Activated CD4-positive, alpha-beta T cell treated with anti-CD3 and anti-CD28 coated beads, Interleukin-2, amount 50 U/mL, for 4 hours (primary cell): ENCODE results near the gene CDYL2.

Experiments used
- DNase-seq, 2 experiments: peaks; one replicate each; pipeline ENCODE4 v3.0.0-alpha.2; 2020

The CDYL2 gene

DNA sequence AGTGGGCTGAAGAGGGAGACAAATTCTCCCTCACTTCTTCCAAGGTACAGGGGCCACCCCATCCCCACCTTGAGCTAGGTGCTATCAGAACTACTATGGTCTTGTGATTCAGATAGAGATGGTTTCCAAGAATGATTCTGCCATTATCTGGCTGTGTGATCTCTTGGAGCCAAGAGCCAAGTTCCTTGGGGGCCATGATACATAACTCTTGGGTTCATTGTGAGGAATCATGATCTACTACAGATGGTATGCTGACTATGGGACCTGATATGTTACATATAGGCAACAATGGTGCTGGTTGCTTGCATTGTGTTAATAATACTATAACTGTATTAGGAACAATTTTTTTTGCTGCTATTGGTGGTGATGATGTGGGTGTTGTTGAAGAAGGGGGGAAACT is 217.9 kb downstream of the CDYL2 start:
- no peak for DNase-seq

DNA sequence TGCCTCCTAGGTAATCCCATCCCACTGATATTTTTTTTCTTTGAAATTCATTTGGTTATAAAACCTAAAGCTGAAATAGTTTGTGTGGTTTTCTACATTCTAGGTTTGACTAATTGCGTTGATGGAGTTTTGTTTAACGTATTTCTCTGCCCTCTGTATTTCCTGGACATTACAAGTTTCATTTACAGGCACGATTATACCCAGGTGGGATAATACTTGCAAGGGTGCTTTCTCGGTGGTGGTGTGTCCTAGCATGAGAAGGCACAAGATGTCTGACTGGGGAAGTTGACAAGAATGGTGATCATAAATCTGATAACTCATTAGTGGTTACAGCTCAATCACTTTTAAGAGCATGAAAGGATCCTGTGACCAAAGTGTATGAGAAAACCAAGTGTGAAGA is 218.6 kb downstream of the CDYL2 start:
- DNase-seq, result no peak

DNA sequence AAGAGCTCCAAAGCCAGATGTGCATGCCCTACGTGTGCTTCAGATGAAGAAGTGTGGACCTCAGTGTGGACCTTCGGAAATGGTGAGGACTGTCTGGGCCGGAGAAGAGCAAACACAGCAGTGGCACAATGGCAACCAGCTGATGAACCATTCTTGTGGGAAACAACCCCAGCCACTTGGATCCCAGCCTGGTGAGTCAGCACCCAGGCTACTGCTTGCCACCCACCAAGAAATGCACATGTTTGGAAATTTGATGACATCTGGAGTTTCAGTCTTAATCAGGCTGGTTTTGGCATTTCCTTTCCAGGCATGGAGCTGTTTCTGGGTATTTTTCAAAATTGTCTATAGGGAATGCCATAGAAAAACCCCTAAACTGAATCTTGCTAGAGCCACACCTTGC is 220.9 kb downstream of the CDYL2 start:
- peak in 1 of 2 experiments; percentile 9 for DNase-seq

DNA sequence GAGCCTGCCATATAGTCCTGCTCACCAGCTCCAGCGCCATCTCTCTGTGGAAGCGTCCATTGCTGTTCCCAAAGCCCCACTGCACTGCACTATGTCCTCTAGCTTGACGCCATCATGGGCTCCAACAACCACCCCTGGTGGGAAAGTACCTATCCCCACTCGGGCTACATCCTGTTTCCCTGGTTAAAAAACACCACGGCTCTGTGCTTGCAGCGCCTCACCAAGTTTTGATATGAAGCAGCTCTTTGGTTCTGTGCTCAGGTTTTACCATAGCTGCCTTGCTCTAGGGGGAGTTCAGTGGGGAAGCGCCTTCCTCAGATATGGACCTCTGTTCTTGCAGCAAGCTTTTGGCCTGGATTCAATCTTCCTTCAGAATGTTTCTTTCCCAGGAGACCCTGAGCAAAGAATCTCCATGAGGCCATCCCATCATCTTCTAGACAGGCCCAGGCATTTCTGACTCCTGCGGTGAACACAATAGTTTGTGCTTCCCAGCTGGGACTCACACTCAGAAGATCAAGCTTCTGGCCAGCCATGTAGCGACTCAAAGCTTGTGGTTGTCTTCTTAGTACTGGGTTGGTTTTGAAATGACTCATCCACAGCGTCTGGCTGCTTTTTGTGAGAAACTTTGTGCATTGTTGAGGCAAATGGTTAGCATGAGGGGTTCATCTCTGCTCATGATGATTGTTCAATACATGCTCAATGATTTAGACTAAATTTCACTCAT is 224.1 kb downstream of the CDYL2 start:
- peak; percentile 43 to 55 for DNase-seq

DNA sequence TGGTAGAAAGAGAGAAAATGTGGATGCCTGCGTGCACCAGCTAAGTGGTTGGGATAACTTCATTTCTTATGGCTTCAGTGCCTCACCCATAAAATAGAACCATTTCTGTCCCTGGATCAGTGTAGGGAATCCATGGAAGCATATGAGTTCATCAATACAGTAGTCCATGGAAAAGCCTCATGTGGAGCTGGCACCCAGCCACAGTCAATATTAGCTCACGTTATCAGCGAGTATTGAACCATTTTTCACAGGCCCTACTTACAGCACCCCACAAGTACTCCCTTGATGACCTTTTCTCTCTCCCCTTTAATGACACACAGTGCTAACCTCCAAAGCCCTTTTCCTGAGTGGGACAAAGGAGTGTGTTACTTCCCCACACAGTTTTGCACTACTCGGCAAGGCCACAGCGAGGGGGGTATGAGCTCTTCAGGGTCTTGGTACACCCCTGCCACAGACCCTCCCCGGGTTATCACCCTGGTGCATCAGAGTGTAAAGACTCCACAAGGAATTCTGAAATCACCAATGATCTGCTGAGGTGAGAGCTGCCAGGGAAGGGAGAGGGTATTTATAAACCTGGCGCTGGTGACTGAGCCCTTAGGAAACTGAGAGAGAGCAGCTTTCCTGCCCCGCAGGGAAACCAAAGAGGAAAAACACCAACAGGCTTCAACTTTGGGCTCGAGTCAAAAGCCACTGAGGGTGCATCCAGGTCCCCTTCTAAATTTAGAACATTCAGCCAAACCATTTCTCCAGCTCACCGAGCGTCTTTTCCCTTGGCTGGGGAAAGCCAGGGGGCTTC is 226.7 kb downstream of the CDYL2 start:
- DNase-seq, result no peak

DNA sequence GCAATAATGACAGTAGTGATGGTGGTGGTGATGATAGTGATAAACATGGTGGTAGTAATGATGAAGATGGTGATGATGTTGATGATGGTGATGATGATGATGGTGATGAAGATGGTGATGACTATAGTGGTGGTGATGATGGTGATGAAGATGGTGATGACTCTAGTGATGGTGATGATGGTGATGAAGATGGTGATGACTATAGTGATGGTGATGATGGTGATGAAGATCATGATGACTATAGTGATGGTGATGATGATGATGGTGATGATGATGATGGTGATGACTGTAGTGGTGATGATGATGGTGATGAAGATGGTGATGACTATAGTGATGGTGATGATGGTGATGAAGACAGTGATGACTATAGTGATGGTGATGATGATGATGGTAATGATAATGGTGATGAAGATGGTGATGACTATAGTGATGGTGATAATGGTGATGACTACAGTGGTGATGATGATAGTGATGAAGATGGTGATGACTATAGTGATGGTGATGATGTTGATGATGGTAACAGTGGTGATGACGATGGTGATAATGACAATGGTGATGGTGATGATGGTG is 228.0 kb downstream of the CDYL2 start:
- DNase-seq, result no peak

DNA sequence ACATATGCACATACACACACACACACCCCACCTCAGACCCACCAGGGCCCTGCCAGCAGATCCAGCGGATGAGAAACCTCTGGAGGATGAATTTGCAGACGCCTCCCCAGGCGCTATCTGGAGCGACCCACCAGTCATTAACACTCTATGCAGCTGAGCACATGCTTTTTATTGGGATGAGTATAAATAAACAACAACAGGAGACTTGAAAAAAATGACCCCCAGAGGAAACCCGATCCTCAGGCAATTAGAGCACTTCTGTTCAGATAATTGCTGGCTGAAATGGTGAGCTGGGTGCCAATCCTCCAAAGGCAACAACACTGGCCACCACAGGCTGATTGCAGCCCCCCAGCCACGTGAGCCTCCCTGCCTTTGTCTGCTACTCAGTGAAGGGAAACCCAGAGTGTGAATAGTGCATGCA is 230.7 kb downstream of the CDYL2 start:
- DNase-seq, result no peak

DNA sequence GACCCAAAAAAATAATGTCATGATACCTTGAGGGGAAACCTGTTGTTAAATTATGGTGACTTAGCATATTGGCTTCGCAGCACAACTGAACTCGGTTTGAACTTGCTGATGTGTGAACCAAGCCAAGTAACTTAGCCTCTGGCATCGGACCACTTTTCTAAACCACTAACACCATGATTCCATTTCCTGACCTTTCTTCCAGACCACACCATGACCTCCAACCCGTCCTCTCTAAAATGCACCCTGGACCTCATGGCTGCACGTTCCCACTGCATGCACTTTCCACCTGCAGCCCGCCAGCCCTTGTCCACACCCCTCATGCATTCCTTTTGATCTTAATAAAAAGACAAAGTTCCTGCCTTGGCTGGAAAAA is 234.3 kb downstream of the CDYL2 start:
- no peak for DNase-seq

DNA sequence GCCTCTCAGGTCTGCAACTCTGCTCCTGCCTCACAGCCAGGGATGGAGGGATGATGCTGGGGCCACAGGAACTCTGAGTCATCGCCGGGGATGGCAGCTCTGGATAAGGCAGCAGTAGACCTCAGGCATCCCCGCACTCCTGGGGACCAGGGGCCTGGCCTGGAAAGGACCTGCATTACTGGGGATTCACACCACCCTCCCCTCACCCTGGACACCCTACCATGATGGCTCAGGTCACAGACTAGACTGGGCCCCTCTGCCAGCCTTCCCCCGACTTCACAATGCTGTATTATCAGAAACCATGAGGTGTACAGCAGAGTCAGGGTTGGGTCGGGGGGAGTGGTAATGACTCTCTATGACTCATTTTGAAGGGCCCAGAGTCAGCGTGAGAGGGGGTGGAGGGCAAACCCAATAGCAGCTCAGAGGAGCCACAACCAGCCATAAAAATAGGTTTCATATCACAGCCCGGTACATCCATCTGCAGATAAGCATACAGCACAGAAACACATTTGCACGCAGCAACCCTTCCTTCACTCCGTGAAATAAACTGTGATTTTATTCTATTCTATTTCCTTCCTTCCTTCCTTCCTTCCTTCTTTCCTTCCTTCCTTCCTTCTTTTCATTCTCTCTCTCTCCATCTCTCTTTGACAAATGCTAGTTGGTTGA is 234.8 kb downstream of the CDYL2 start:
- peak; percentile 61 to 69 for DNase-seq

DNA sequence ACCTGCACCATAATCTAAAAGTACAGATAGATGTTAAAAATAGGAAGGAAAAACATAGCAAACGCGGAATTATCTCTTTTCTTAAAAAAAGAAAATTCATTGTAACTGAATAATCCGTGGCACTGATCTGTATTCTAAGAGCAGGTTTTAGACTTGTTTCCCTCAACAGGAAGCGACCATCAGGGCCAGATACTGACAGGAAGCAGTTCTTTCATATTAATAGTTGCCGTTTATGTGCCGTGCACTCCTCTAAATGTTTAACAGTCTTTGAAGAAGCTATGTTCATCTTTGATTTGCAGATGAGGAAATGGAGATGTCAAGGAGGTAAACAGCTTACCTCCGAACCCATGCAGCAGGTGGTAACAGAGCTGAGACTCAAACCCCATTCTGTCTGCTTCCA is 240.0 kb downstream of the CDYL2 start:
- no peak for DNase-seq

DNA sequence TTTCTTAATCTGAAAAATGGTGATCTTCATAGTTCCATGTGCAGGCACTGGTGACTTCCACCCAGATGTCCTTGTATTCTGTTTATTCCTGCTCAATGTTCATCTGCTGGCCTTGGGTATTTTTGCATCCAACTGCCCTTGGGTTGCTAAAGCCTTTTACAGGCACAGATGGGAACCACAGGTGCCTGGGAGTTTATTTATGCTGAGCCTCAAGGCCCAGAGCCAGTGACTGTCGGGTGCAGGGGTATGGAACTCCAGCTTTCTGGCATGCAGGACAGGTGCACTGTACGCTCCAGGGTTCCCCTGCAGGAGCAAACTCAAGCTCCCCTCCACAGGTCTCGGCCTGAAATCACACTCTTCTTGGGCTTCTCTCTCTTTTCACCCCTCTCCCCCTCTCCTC is 241.3 kb downstream of the CDYL2 start:
- DNase-seq, result no peak

DNA sequence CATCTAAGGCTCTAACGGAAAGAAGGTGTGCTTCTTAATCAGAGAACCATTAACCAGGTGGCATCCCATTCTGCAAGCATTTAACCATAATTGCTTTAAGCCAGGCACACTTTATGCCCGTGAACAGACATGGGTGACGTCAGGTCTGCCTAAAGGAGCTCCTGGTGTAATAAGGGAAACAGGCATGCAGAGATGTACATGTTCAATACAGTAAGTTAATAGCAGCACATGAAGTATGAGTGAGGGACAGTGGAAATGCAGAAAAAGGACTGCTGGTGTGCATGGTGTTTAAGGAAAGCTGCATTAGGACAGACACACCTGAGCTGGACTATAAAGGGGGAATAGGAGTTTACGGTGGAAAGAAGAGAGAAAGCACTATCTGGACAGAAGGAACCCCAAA is 245.0 kb downstream of the CDYL2 start:
- DNase-seq, result no peak

DNA sequence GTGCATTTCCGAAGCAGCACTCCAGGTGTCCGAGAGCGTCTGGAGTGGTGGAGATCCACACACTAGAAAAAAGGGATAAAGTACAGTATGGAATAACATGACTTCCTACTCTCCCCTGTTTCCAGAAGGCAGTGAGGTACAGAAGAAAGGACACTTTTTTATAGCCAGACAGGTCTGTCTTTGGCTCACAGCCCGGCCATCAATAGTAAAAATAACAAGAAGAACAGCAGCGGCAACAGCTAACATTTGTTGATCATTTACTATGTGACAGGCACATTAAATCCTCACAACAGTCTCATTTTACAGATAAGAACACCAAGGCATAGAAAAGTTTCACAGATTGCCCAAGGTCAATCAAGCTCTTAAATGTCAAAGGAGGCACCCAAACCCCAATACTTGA is 247.4 kb downstream of the CDYL2 start:
- no peak for DNase-seq

DNA sequence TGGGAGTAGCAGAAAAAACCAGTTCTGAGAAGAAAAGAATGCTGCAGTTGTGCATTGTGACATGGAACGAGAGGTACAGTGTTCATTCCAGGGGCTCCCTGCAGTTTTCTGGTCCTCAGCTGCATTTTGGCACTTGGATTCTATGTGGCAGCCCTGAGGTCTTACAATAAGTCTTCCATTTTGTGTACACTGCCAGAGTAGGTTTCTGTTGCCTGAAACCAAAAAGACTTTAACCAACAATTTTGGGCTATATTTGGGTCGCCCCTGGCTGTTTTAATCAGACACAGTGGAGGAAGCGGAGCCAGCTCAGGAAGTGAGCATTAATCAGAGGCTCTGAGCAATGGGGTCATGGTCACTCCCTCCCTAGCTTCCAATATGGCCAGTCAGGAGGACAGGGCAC is 247.9 kb downstream of the CDYL2 start:
- DNase-seq, result no peak

DNA sequence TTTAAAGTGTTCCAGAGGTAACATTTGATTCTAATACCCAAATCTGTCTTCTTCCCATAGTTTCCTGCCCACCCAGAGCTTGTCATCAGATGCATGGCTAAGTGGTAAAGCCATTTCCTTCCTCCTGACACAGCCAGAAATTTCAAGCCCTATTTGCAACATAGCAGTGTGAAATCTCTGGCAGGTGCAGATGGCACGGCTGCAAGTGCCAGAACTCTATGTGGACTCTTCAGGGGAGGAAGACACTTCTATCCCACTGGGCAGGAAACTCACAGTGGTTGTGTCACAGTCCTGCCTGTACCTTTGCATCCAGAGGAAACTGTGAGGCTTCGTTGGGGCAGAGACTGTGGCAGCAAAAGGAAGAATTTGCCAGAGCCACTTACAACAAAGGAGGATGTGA is 250.4 kb downstream of the CDYL2 start:
- no peak for DNase-seq

DNA sequence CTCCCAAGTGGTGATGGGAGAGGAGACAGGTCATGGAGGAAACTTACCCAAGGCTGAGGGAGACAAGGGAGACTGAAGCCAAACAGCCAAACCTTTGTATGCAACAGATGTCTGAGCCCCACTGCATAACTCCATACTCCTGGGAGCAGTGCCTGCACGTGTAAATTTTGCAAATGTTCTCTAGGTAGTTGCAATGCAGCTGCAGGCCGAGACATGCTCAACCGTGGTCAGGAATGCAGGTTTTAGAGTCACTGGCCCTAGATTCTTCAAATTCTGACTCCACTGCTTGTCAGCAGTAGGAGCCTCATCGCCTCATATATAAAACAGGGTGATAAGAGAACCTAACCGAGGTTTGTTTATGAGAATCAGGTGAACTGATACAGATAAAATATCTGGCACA is 252.1 kb downstream of the CDYL2 start:
- DNase-seq, result no peak
